ENCODE measurements around the gene CCL13. TPM values are rescaled to one million over a fixed set of nuclear protein-coding genes. Genes with fewer than 3 reads are reported as not detected.
A peak's percentile ranks its signal among the peaks of the same experiment; 100 is the strongest.

The CCL13 gene
- total RNA-seq, 2 experiments from 2014 or later: not detected

DNA sequence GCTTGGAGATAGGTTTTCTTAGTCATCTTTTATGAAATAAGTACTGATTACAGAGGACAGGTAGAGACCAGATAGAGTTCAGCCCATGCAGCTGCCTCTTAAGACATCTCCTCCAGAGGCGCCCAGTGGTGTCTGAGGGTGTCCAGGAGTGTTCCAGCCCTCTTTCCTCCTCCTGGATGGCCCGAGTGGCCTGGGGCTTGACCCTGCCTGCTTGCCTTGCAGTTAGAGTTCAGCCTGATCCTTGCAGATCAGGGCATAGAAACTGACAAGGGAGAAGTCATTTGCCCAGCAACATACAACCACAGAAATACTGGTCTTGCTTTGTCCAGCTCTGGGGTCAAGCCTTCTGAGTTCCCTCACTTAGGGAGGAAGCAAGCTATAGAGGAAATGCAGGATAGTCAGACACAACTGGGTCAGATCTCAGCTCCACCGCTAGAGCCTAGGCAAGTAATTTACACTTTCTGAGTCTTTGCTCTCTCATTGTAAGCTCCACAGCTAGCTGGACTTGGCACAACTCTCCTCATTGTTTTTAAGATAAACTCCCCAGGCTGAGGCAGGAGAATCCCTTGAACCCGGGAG, 10.3 kb downstream of the CCL13 start:
- Mint-ChIP-seq H3K9me3 (ENCODE audit: low read depth) (no peaks in the 10 kb centered on the region), H3K27ac (peak overlapping the region; percentile 22), H3K36me3 (no peaks in the 10 kb centered on the region), H3K4me3 (no peak overlapping the region), H3K4me1 (peaks cover 55% of the 10 kb centered on the region), H3K27me3 (peaks cover 34% of the 10 kb centered on the region)
- no peak for ATAC-seq
- no peak for DNase-seq
- CTCF ChIA-PET: interaction anchor here (0.6 to 6.6 kb wide), 2 partner anchors 11 to 166 kb away, joined by 4 to 38 read pairs; no protein-coding TSS in a partner anchor

DNA sequence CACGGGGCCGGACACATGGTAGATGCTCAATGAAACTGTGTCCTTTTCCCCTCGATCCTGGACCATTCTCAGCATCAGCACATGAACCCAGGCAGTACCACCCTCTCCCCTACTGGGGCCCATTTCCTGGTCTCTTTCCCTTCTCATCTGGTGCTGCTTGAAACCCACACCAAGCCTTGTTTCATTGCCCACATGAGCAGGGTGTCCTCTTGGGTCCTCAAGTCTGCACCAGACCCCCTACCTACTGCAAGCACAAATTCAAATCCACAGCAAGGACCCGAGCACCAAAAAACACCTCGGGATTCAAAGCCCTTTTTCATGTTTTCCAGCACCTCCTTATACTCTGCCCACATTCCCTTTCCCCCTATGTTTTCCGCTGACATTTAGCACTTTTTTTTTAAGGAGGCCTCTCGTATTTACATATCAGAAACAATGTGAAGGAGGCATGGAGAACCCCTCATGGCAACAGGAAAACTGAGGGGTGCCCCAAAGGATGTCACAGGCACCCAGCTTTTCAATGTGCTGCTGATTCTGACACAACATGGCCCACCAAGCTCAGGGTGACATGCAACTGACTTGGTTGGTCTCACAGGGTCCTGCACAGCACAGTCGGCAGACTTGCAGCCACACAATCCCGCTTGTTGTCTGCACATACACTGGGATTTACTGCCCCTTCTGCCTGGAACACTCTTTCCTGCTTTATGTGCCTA, 11.4 kb downstream of the CCL13 start:
- no peak overlapping the region for H3K4me3 Mint-ChIP-seq
- peaks cover 52% of the 10 kb centered on the region for H3K4me1 Mint-ChIP-seq
- no peak for DNase-seq
- H3K27ac Mint-ChIP-seq: no peak overlapping the region
- H3K36me3 Mint-ChIP-seq: no peaks in the 10 kb centered on the region
- H3K27me3 Mint-ChIP-seq: peaks cover 29% of the 10 kb centered on the region
- H3K9me3 Mint-ChIP-seq (ENCODE audit: low read depth): no peaks in the 10 kb centered on the region
- CTCF ChIA-PET: interaction anchor here (0.6 to 6.6 kb wide), 5 partner anchors 10 to 167 kb away, joined by 3 to 38 read pairs (median 4); no protein-coding TSS in a partner anchor
- no peak for ATAC-seq

DNA sequence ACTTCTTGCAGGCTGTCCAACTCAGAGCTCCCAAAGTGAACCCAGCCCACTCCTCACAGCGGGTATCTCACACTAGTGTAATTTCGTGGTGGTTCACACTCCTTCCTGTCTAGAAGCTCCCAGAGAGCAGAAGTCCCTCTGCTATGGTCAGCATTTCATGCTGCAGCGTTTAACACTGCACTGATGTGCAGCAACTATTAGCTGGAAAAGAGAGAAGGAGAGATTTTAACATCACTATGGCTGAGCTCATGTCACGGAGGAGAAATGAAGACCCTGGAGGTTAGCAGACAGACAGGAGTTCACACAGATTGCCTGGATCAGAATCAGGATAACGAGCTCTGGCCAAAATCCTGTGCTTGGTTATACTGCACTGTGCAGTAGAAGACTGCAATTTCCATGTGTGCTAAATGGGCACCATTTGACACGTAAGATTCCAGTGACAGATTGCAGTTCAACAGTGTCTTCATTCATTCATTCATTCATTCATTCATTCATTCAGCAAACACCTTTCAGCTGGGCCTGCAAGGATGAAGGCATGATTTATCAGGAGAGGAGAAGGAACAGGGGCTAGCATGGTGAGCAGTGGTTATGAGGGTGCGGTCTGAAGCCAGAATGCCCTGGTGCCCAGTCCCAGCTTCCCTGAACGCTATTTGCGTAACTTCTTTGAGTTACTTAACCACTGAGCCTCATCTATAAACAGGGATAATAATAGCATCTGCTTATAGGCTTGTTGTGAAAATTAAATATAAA, 12.1 kb downstream of the CCL13 start:
- DNase-seq: no peak
- Mint-ChIP-seq H3K27ac (no peak overlapping the region), H3K27me3 (peaks cover 24% of the 10 kb centered on the region), H3K4me3 (no peak overlapping the region), H3K36me3 (no peaks in the 10 kb centered on the region), H3K9me3 (ENCODE audit: low read depth) (no peaks in the 10 kb centered on the region), H3K4me1 (peaks cover 44% of the 10 kb centered on the region)
- no peak for ATAC-seq
- CTCF ChIA-PET: interaction anchor here (0.8 to 1.8 kb wide), 4 partner anchors 10 to 167 kb away, joined by 3 to 13 read pairs (median 4); no protein-coding TSS in a partner anchor

DNA sequence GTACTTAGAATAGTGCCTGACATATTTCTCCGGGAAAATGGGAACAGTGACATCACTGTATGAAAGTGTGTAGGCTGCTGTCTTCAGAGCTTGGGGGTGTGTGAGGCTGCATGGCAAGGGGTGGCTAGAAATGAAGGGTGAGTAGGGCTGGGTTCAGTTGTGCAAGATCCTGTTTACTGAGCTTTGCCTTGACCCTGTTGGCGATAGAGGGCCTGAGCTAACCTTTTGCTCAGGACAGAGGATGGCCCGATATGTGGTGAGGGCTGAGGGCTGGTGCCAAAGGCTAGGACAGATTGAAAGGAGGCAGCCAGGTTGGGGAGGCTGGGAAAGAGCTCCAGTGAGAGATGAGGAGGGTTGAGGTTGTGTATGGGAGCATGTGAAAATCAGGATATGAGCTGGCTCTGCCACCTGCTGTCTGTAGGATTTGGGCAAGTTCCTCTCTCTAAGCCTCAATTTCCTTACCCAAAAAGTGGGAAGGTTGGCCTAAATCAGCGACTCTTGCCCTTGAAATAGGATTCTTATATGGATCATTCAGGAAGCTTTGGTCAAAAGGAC, 12.7 kb downstream of the CCL13 start:
- Mint-ChIP-seq H3K4me3 (no peak overlapping the region), H3K36me3 (no peaks in the 10 kb centered on the region), H3K9me3 (ENCODE audit: low read depth) (no peaks in the 10 kb centered on the region), H3K4me1 (peaks cover 40% of the 10 kb centered on the region), H3K27ac (no peak overlapping the region), H3K27me3 (peaks cover 20% of the 10 kb centered on the region)
- no peak for ATAC-seq
- CTCF ChIA-PET: interaction anchor here (0.8 to 4.9 kb wide), 5 partner anchors 7 to 168 kb away, joined by 3 to 46 read pairs (median 4); partner anchors contain the start of gene CCL1
- no peak for DNase-seq

DNA sequence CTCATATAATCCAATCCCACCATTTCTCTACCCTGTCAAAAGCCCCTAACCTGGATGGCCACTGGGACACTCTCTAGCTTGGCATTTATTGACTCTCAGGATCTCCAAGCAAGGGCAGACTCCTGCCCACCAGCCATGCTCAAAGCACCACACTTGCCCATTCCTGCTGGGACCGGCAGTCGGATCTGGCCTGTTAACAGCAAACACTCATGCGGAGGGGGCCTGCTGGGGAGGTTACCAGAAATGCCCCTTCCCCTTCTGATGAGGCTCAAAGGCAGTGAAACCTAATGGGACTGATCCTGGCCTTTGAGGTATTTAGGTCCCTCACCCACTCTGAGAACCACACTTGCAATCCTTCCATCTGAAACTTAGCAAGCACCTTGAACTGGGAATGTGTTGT, 13.3 kb downstream of the CCL13 start:
- Mint-ChIP-seq H3K4me1 (peaks cover 34% of the 10 kb centered on the region), H3K9me3 (ENCODE audit: low read depth) (no peaks in the 10 kb centered on the region)
- no peak for ATAC-seq

DNA sequence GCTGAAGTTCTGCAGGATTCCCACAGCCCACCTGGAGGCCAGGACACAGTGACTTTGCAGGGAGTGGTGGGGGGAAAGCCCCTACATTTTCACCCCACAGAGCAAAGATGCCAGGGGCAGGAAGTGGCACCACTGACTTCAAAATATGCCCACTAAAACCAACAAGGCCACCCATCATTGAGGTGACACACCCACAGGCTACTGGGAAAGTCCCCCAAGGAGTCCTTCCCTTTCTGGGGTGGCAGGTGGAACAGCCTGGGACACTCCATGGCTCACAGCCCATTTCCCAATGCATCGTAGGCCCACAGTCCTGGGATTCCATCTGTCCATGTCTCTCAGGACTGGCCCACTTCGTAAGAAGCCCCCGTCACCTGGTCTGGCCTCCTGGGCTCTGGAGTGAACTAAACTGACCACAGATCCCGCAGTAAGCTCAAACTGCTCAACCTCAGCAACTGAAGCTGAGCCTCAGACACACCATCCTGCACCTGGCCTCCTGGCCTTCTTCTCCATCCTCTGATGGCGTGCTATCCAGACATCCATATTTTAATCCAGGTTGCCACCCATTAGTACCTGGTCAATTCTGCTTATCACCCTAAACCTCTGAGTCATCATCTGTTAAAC, 14.2 kb downstream of the CCL13 start:
- DNase-seq: no peak

More for the DNA sequence above, 13.3 kb downstream of the CCL13 start:
- H3K4me3 Mint-ChIP-seq: no peak overlapping the region
- H3K36me3 Mint-ChIP-seq: no peaks in the 10 kb centered on the region
- H3K27ac Mint-ChIP-seq: no peak overlapping the region
- CTCF ChIA-PET: interaction anchor here (0.8 to 4.9 kb wide), 3 partner anchors 8 to 169 kb away, joined by 4 to 46 read pairs (median 13); partner anchors contain the start of gene CCL1
- H3K27me3 Mint-ChIP-seq: peaks cover 18% of the 10 kb centered on the region
- DNase-seq: no peak

DNA sequence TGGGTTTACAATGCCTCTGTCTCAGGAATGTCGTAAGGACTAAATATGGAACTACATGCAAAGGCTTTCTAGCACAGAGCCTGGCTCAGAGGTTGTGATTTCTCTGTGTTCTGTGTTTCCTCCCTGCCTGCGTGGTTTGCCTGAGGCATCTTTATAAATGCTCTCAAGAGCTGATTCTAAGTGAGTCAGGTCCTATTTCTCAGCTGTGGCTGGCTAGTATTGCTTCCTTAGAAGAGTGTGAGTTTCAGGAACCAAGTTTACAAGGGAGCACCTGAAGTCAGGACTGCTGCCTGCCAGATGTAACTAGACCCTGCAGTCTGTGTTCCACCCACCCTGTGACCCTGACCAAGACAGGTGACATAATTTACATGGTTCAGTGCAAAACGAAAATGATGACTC, 14.7 kb downstream of the CCL13 start:
- Mint-ChIP-seq H3K36me3 (peaks cover 4% of the 10 kb centered on the region), H3K4me1 (peaks cover 23% of the 10 kb centered on the region), H3K27ac (no peak overlapping the region), H3K27me3 (peaks cover 12% of the 10 kb centered on the region), H3K4me3 (no peak overlapping the region), H3K9me3 (ENCODE audit: low read depth) (no peaks in the 10 kb centered on the region)
- peak; percentile 66 for ATAC-seq
- no peak for DNase-seq
- CTCF ChIA-PET: interaction anchor here (0.7 to 4.9 kb wide), 3 partner anchors 9 to 199 kb away, joined by 3 to 46 read pairs (median 3); partner anchors contain the start of gene CCL1

More for the DNA sequence above, 14.2 kb downstream of the CCL13 start:
- Mint-ChIP-seq H3K27me3 (peaks cover 10% of the 10 kb centered on the region), H3K4me3 (no peak overlapping the region), H3K36me3 (peaks cover 2% of the 10 kb centered on the region), H3K27ac (no peak overlapping the region), H3K4me1 (peaks cover 28% of the 10 kb centered on the region), H3K9me3 (ENCODE audit: low read depth) (no peaks in the 10 kb centered on the region)
- ATAC-seq: no peak
- CTCF ChIA-PET: interaction anchor here (0.7 to 4.9 kb wide), 2 partner anchors 9 to 27 kb away, joined by 3 to 46 read pairs; partner anchors contain the start of gene CCL1

DNA sequence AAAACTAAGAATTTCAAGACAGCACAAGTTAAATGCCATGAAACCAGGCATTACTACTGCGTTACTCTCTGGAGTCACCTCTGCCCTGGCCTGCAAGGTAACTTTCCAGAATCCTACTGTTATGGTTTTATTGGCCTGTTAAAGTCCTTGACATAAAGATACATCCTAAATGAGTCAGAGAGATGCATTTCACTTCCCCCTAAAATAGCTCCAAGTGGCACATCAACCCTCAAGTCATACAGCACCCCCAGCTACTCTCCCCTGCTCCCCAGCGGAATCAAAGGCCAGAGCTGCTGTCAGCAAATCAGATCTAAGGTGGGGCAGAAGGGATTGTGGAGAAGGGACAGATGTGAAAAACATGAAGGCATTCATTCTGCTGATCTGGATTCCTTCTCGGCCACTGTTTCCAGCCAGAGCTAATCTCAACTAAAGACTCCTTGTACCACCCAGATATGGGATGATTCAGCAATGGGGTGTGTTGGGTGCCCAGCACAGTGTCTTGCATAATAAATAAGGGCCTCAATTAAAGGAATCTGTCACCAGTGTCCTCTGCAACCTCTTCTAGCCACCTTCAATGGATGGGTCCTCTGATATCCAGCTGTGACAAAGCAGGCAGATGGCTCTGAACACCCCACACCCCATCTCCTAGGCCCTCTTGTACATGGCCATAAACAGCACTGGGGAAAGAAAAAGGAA, 15.3 kb downstream of the CCL13 start:
- CTCF ChIA-PET: interaction anchor here (0.8 to 4.9 kb wide), 5 partner anchors 10 to 200 kb away, joined by 3 to 46 read pairs (median 4); partner anchors contain the start of gene CCL1
- H3K4me1 Mint-ChIP-seq: peaks cover 18% of the 10 kb centered on the region

DNA sequence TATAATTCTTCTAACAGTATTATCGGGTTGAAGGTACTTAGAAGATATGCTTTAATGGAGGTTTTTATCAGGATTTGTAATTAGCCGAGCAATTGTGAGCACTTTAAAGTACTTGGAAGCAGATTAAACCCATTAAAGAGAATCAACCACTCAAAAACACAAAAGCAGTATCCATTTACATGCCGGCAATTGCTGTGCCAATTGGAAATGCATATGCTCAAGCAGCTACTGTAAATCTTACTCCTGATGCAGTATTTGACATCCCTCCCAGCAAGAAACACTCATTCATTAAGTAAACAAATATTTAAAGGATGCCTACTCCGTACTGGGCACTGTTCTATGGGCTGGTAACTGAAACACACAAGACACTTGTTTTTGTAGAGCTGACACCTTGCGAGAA, 18.2 kb downstream of the CCL13 start:
- H3K9me3 Mint-ChIP-seq (ENCODE audit: low read depth): no peaks in the 10 kb centered on the region
- H3K27me3 Mint-ChIP-seq: peaks cover 3% of the 10 kb centered on the region
- CTCF ChIA-PET: interaction anchor here (1.7 kb wide), 1 partner anchor 12 kb away, joined by 8 read pairs; the partner anchor contains the start of gene CCL1
- ATAC-seq: no peak
- H3K4me1 Mint-ChIP-seq: peaks cover 35% of the 10 kb centered on the region
- no peak for DNase-seq
- no peak overlapping the region for H3K27ac Mint-ChIP-seq
- peaks cover 4% of the 10 kb centered on the region for H3K36me3 Mint-ChIP-seq
- no peak overlapping the region for H3K4me3 Mint-ChIP-seq

More for the DNA sequence above, 15.3 kb downstream of the CCL13 start:
- no peak overlapping the region for H3K27ac Mint-ChIP-seq
- ATAC-seq (no peak), DNase-seq (no peak)
- no peak overlapping the region for H3K4me3 Mint-ChIP-seq
- H3K9me3 Mint-ChIP-seq (ENCODE audit: low read depth): no peaks in the 10 kb centered on the region
- peaks cover 9% of the 10 kb centered on the region for H3K27me3 Mint-ChIP-seq
- peaks cover 4% of the 10 kb centered on the region for H3K36me3 Mint-ChIP-seq

DNA sequence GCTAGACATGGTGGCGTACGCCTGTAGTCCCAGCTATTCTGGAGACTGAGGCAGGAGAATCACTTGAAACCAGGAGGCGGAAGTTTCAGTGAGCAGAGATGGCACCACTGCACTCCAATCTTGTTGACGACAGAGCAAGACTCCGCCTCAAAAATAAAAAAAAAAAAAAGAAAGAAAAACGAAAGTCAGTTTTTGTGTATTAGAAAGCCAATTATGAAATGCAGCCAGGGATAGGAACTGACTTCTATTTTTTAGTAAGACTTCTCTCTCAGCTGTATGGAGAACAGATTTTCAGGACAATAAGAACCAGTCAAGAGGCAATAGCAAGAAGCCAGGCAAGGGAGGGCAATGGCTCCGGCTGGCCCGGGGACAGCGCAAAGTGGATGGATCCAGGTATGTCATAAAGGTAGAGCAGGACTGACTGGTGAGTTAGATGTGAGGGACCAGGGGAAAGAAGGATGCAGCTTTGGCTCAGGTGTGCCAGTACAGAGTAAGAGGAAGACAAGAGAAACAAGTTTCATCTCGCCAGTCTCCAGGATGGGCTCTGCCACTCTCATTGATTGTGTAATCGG, 19.2 kb downstream of the CCL13 start:
- Mint-ChIP-seq H3K27ac (no peak overlapping the region), H3K4me3 (no peak overlapping the region), H3K27me3 (peaks cover 3% of the 10 kb centered on the region), H3K4me1 (peaks cover 45% of the 10 kb centered on the region), H3K9me3 (ENCODE audit: low read depth) (no peaks in the 10 kb centered on the region), H3K36me3 (peaks cover 4% of the 10 kb centered on the region)
- CTCF ChIA-PET: interaction anchor here (1.7 kb wide), 1 partner anchor 13 kb away, joined by 8 read pairs; the partner anchor contains the start of gene CCL1
- no peak for DNase-seq
- no peak for ATAC-seq

DNA sequence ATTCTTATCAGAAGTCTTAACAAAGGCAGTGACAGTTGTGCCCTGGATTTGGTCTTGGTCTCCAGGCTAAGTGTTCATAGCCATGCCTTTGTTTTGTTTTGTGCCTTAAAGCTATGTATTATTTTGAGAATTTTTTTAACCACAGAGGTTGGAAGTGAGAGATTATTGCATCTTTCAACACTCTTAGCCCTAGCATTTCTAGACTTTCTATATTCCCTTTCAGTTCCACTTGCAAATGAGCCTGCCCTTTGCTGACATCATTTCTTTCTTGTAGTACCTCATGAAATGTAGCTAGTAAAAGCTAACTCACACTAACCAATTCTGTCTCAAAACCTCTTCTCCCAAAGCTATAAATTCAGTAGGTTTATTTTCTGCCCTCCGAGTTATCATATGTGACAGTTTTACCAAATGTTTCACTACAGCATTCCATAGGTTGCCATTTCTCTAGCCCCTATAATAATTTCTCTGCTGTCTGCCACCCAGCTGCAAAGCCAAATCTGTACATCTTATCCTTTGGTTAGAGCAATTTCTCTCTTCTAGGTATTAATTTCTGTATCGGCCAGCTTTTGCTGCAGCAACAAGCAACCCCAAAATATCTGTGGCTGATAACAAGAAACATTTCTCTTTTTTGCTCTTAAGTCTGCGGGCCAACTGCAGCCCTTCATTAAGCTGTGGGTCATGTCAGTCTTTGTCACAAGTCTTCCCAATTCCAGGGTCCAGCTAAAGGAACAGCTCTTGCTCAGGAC, 21.0 kb downstream of the CCL13 start:
- H3K4me1 Mint-ChIP-seq: peaks cover 56% of the 10 kb centered on the region
- CTCF ChIA-PET: interaction anchor here (1.3 to 2.8 kb wide), 7 partner anchors 9 to 22 kb away, joined by 4 to 38 read pairs (median 8); partner anchors contain the start of gene CCL1
- H3K36me3 Mint-ChIP-seq: peaks cover 4% of the 10 kb centered on the region
- peaks cover 3% of the 10 kb centered on the region for H3K27me3 Mint-ChIP-seq
- no peak overlapping the region for H3K4me3 Mint-ChIP-seq
- no peak for DNase-seq
- peak overlapping the region; percentile 41 for H3K27ac Mint-ChIP-seq
- no peak for ATAC-seq
- no peaks in the 10 kb centered on the region for H3K9me3 Mint-ChIP-seq (ENCODE audit: low read depth)
